Testis (tissue), 5 donors: Measurements from ENCODE around the gene MAPK6. TPM values are rescaled to one million over a fixed set of nuclear protein-coding genes. Genes with fewer than 3 reads are reported as not detected.

Source experiments
- DNase-seq: peaks from one replicate; pipeline ENCODE4 v3.0.0-alpha.2; 2019
- H3K27ac ChIP-seq, 2 donors: fragments of 200-600 bp; sonication (generic); one replicate each; pipeline ENCODE4 v1.5.1; 2019
- H3K27me3 ChIP-seq: fragments of 200-600 bp; sonication (generic); one replicate; pipeline ENCODE4 v1.5.1; 2019
- H3K36me3 ChIP-seq: fragments of 200-600 bp; sonication (generic); one replicate; pipeline ENCODE4 v1.5.1; 2017; ENCODE audit warnings: low read depth; ENCODE audit errors: missing control alignments
- H3K4me1 ChIP-seq: fragments of 200-600 bp; sonication (generic); one replicate; pipeline ENCODE4 v1.5.1; 2019
- H3K4me3 ChIP-seq, 2 donors: fragments of 200-600 bp; sonication (generic); one replicate each; pipeline ENCODE4 v1.5.1; 2017 to 2019
- H3K9me3 ChIP-seq: fragments of 200-600 bp; sonication (generic); one replicate; pipeline ENCODE4 v1.5.1; 2017
- POLR2A ChIP-seq: fragments of 450-650 bp; IDR thresholded peaks from one replicate; pipeline ENCODE4 v1.6.1; 2017; ENCODE audit warnings: antibody characterized with exemption, mild to moderate bottlenecking, moderate library complexity
- whole genome bisulfite sequencing, 2 donors: methylation state at CpG; one replicate each; pipeline ENCODE4 v1.1.5; 2018; 5-methylcytosine and 5-hydroxymethylcytosine counted together
- intact Hi-C: fragments of 100-400 bp; cut with DNase I; formaldehyde crosslinking; loops from one replicate; pipeline ENCODE4 v1.15.1; 2023; ENCODE audit warnings: low total_unique reads
- long read RNA-seq, 2 donors: transcript quantifications; one replicate each; lab custom pipeline, GENCODE V29; 2026
- polyA plus RNA-seq: library from polyadenylated mRNA; stranded (reverse); fragments of 350-450 nt; fragmentation: Illumina TruSeq; extraction: RNeasy Lipid Tissue Mini Kit (QIAGEN cat#74804); gene quantifications from one replicate; pipeline ENCODE4 v1.2.3, GENCODE V29; 2014; ENCODE audit warnings: low read depth, low replicate concordance; ENCODE audit not compliant: insufficient read depth
- total RNA-seq, 2 donors: library from RNA; depleted of rRNA; stranded (reverse); fragments of >200 nt; gene quantifications; one replicate each; pipeline ENCODE4 v1.2.3, GENCODE V29; 2016
- TF ChIP-seq, protein P1 (sequence below), 3 experiments: fragments of 450-650 bp in 2 of 3; fragments of 200-600 bp in 1 of 3; sonication (generic) in 1 of 3; IDR thresholded peaks; one replicate each; pipeline ENCODE4 v1.5.1; 2016 to 2019; ENCODE audit warnings: antibody characterized with exemption in 3 of 3, mild to moderate bottlenecking in 2 of 3, moderate library complexity in 1 of 3

Gene MAPK6
- 10 to 100 TPM; 50.6 to 58.8 TPM for total RNA-seq
- 57.6 TPM for polyA plus RNA-seq
- long read RNA-seq, donor 1, full-length matches to known transcripts = 10 of 79 reads
- long read RNA-seq, donor 1, partial matches to known transcripts = 54 of 79 reads
- long read RNA-seq, donor 1, other reads (novel, unspliced or antisense) = 15 of 79 reads
- long read RNA-seq, donor 2, full-length matches to known transcripts = 7 of 7 reads
- long read RNA-seq, donor 2, partial matches to known transcripts = 0 of 7 reads
- long read RNA-seq, donor 2, other reads (novel, unspliced or antisense) = 0 of 7 reads

DNA sequence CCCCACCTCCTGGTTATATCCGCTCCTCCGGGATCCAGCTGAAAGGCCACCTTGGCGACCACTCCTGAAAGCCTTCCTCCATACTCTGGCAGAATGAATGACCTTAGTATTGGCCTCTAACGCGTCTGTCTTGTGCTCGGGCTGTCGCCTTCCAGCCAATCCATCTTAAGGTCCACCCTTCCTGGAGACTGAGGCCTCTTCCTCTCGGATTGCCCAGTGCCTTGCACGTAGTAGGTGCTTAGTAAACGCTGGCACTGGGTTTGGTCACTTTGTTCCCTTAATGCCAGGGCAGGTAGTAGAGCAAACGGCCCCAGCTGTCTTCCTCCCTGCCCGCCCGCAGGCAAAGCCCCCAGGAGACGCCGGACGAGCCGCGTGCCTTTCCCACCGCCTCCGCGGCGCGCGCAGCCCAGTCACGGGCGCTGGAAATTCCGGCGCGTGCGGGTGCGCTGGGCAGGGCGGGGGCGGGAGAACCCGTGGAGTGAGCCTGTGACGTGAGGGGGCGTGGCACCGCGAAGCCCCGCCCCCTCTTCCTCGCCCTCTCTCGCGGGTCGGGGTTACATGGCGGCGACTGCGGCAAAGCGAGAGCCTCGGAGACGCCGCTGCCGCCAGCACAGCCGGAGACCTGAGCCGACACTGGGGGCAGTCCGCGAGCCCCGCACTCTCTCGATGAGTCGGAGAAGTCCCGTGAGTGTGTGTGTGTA, at the start of gene MAPK6:
MAPK6 (plus strand) TSS at position 527 of the 701 bp plus-strand sequence. CDS start 27,242 bp downstream, outside the sequence.
- 7 to 23% methylated on average over 7 to 28 of the region's 59 CpGs for WGBS, 2 donors
- DNase-seq = peak; percentile 96
- peak within 1 kb of the TSS; percentile 72 for H3K4me3 ChIP-seq
- H3K36me3 ChIP-seq = no peaks in the 10 kb centered on the region
- intact Hi-C loops = no loop called here
- no peaks in the 10 kb centered on the region for H3K9me3 ChIP-seq
- H3K4me1 ChIP-seq = peaks cover 23% of the 10 kb centered on the region
- TF ChIP-seq, protein P1, sequence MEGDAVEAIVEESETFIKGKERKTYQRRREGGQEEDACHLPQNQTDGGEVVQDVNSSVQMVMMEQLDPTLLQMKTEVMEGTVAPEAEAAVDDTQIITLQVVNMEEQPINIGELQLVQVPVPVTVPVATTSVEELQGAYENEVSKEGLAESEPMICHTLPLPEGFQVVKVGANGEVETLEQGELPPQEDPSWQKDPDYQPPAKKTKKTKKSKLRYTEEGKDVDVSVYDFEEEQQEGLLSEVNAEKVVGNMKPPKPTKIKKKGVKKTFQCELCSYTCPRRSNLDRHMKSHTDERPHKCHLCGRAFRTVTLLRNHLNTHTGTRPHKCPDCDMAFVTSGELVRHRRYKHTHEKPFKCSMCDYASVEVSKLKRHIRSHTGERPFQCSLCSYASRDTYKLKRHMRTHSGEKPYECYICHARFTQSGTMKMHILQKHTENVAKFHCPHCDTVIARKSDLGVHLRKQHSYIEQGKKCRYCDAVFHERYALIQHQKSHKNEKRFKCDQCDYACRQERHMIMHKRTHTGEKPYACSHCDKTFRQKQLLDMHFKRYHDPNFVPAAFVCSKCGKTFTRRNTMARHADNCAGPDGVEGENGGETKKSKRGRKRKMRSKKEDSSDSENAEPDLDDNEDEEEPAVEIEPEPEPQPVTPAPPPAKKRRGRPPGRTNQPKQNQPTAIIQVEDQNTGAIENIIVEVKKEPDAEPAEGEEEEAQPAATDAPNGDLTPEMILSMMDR (IDR thresholded peaks at IDR 0.05) = peak in 1 of 3 experiments; percentile 8
- TF ChIP-seq POLR2A = peak; percentile 95
- H3K27ac ChIP-seq = peak within 1 kb of the TSS; percentile 94 to 98
- H3K27me3 ChIP-seq = no peaks in the 10 kb centered on the region

DNA sequence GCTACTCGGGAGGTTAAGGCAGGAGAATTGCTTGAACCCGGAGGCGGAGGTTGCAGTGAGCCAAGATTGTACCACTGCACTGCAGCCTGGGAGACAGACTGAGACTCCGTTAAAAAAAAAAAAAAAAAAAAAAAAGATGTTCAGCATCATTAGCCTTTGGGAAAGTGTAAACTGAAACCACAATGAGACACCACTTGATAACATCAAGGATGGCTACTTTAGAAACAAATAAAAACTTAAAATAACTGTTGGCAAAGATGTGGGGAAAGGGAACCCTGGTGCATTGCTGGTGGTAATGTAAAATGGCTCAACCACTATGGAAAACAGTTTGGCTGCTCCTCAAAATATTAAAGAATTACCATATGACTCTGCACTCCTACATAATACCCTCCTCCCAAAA, 49.3 kb upstream of the MAPK6 start:
- no peak overlapping the region for H3K4me3 ChIP-seq
- intact Hi-C loops = no loop called here
- no peak overlapping the region for H3K27ac ChIP-seq
- no peak for DNase-seq
- TF ChIP-seq POLR2A = no peak
- TF ChIP-seq, protein P1 (IDR thresholded peaks at IDR 0.05) = no peak
- no peaks in the 10 kb centered on the region for H3K27me3 ChIP-seq
- H3K4me1 ChIP-seq = no peaks in the 10 kb centered on the region
- no peaks in the 10 kb centered on the region for H3K36me3 ChIP-seq
- no peaks in the 10 kb centered on the region for H3K9me3 ChIP-seq
- 77 to 90% methylated on average over 3 to 4 of the region's 4 CpGs for WGBS, 2 donors

DNA sequence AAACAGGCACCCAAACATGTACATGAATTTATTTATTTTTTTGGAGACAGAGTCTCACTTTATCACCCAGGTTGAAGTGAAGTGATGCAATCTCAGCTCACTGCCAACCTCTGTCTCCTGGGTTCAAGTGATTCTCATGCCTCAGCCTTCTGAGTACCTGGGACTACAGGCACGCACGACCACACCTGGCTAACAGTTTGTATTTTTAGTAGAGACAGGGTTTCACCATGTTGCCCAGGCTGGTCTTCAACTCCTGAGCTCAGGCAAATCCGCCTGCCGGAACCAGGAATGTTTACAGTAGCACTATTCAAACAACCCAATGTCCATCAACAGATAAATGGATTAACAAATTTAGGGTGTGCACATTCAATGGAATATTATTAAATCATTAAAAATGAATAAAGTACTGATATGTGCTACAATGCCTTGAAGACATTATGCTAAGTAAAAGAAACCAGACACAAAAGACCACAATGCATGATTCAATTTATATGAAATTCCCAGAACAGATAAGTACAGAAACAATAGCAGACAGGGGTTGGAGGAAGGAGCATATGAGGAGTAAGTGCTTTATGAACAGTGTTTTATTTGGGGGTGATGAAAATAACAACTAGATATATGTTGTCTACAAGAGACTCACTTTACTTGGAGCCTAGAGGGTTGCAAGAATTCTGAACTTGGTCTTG, 48.7 kb upstream of the MAPK6 start:
- whole genome bisulfite sequencing, 2 donors = 56 to 76% methylated on average over 4 of the region's 4 CpGs
- H3K4me3 ChIP-seq = no peak overlapping the region

DNA sequence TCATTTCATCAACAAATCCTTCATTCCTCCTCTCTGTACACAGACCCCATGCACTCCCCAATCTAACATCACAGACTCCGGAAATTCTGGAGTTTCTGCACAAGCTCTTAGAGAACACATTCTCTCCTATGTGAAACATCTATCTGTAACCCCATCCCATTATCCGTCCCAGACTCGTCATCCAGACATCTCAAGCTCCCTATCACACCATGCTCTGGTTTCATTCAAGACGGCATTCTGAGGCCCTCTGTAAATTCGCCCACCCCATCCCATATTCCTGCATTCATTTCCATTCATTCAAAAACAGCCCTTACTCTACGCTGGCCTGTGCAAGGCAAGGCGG, 48.0 kb upstream of the MAPK6 start:
- no peaks in the 10 kb centered on the region for H3K27me3 ChIP-seq
- WGBS, 2 donors = 0% methylated on average over 7 of the region's 7 CpGs
- no peak for DNase-seq
- peak overlapping the region; percentile 89 to 91 for H3K27ac ChIP-seq
- no peaks in the 10 kb centered on the region for H3K9me3 ChIP-seq
- intact Hi-C loops = no loop called here
- H3K4me3 ChIP-seq = peak overlapping the region; percentile 75 to 88
- H3K36me3 ChIP-seq = no peaks in the 10 kb centered on the region
- no peaks in the 10 kb centered on the region for H3K4me1 ChIP-seq
- no peak for TF ChIP-seq POLR2A
- TF ChIP-seq, protein P1 (IDR thresholded peaks at IDR 0.05) = no peak

More for the DNA sequence above, 48.7 kb upstream of the MAPK6 start:
- H3K27ac ChIP-seq = no peak overlapping the region
- H3K9me3 ChIP-seq = no peaks in the 10 kb centered on the region
- no peak for TF ChIP-seq POLR2A
- TF ChIP-seq, protein P1 (IDR thresholded peaks at IDR 0.05) = no peak
- no peaks in the 10 kb centered on the region for H3K27me3 ChIP-seq
- intact Hi-C loops = no loop called here
- H3K36me3 ChIP-seq = no peaks in the 10 kb centered on the region
- H3K4me1 ChIP-seq = no peaks in the 10 kb centered on the region
- DNase-seq = no peak
